H1 (cell line): ENCODE results near the gene ITPKB. TPM values are rescaled to one million over a fixed set of nuclear protein-coding genes. Genes with fewer than 3 reads are reported as not detected.

ENCODE experiments used
- CTCF ChIA-PET: fragments of 300-600 bp; sonication (Branson Sonifier 250); formaldehyde crosslinking; loops from one replicate; lab custom pipeline; 2021; ENCODE audit not compliant: partially characterized antibody; lab: Charles Lee
- POLR2A ChIA-PET: fragments of 300-600 bp; sonication (Branson Sonifier 250); formaldehyde crosslinking; loops from one replicate; lab custom pipeline; 2021; ENCODE audit warnings: inconsistent platforms; ENCODE audit not compliant: partially characterized antibody; lab: Charles Lee
- DNase-seq, 2 experiments: peaks; one replicate each; pipeline versions ENCODE4 v3.0.0 to v3.0.0-alpha.2; 2010 to 2022; ENCODE audit warnings: low spot score in 2 of 2, low read depth in 1 of 2, mixed read lengths in 1 of 2
- FAIRE-seq: peaks from 2 replicates; lab custom pipeline; 2011; peaks lifted over from hg19 to GRCh38; lab: Jason Lieb, UNC
- H2AFZ ChIP-seq: 2 replicates; pipeline ENCODE4 v1.8.1; 2012; ENCODE audit warnings: low read length, inconsistent platforms
- H2AK5ac ChIP-seq: 2 replicates; pipeline ENCODE4 v1.6.1; 2013; ENCODE audit warnings: low read depth, low read length
- H2BK120ac ChIP-seq: replicated peaks from 2 replicates; pipeline ENCODE3; 2013; ENCODE audit warnings: low read depth, low read length, inconsistent platforms
- H2BK12ac ChIP-seq: 2 replicates; pipeline ENCODE4 v1.6.1; 2013; ENCODE audit warnings: low read depth, low read length
- H2BK15ac ChIP-seq: 2 replicates; pipeline ENCODE4 v1.6.1; 2013; ENCODE audit warnings: low read length
- H2BK20ac ChIP-seq: 2 replicates; pipeline ENCODE4 v1.6.1; 2013; ENCODE audit warnings: low read length
- H2BK5ac ChIP-seq: 2 replicates; pipeline ENCODE4 v1.6.1; 2013; ENCODE audit warnings: low read depth, low read length
- H3K14ac ChIP-seq: 2 replicates; pipeline ENCODE4 v1.6.1; 2013; ENCODE audit warnings: inconsistent platforms; ENCODE audit not compliant: insufficient read length
- H3K18ac ChIP-seq: 2 replicates; pipeline ENCODE4 v1.6.1; 2013; ENCODE audit warnings: low read length; ENCODE audit errors: extremely low read depth
- H3K23ac ChIP-seq: 2 replicates; pipeline ENCODE4 v1.6.1; 2013; ENCODE audit warnings: inconsistent platforms; ENCODE audit not compliant: insufficient read length
- H3K23me2 ChIP-seq: 2 replicates; pipeline ENCODE4 v1.6.1; 2013; ENCODE audit warnings: low read depth, low read length
- H3K27ac ChIP-seq: 2 replicates; pipeline ENCODE4 v1.6.1; 2011; ENCODE audit warnings: low read depth, low read length, inconsistent platforms
- H3K27me3 ChIP-seq, 4 experiments: replicated peaks in 1 of 4; 1 replicate in 1 of 4; 2 replicates in 3 of 4; pipeline versions ENCODE4 v1.6.1 to v1.8.1; 2011 to 2013; ENCODE audit warnings: low read length in 3 of 4, mild to moderate bottlenecking in 3 of 4, inconsistent platforms in 2 of 4, mixed read lengths in 2 of 4, moderate library complexity in 1 of 4; ENCODE audit not compliant: control insufficient read depth in 3 of 4, insufficient read depth in 3 of 4; ENCODE audit errors: extremely low read depth in 1 of 4
- H3K36me3 ChIP-seq, 4 experiments: 2 replicates each; pipeline versions ENCODE4 v1.6.1 to v1.8.1; 2011 to 2013; ENCODE audit warnings: mild to moderate bottlenecking in 4 of 4, low read length in 3 of 4, moderate library complexity in 2 of 4, control low read depth in 1 of 4, inconsistent platforms in 1 of 4; ENCODE audit not compliant: insufficient read depth in 4 of 4, control insufficient read depth in 2 of 4
- H3K4ac ChIP-seq: replicated peaks from 2 replicates; pipeline ENCODE3; 2013; ENCODE audit warnings: low read length, low read depth, mixed read lengths, inconsistent platforms; ENCODE audit not compliant: insufficient read length
- H3K4me1 ChIP-seq, 4 experiments: replicated peaks in 1 of 4; 1 replicate in 1 of 4; 2 replicates in 3 of 4; pipeline versions ENCODE4 v1.6.1 to v1.8.1; 2011 to 2013; ENCODE audit warnings: low read length in 3 of 4, inconsistent platforms in 2 of 4, mixed read lengths in 1 of 4; ENCODE audit not compliant: insufficient read depth in 4 of 4, control insufficient read depth in 3 of 4
- H3K4me2 ChIP-seq, 2 experiments: 2 replicates each; pipeline versions ENCODE4 v1.6.1 to v1.8.1; 2011 to 2013; ENCODE audit warnings: low read depth in 2 of 2, low read length in 2 of 2, control low read depth in 1 of 2, inconsistent platforms in 1 of 2, mild to moderate bottlenecking in 1 of 2; ENCODE audit not compliant: insufficient read depth in 1 of 2
- H3K4me3 ChIP-seq, 4 experiments: fragments of 200-600, 300-600 bp in 1 of 4; sonication (generic), shearing (Covaris generic), sonication (Bioruptor Twin) in 1 of 4; 2 replicates each; pipeline versions ENCODE4 v1.5.1 to v1.8.1; 2011 to 2016; ENCODE audit warnings: low read length in 4 of 4, low read depth in 3 of 4, control low read depth in 2 of 4, inconsistent platforms in 2 of 4, mild to moderate bottlenecking in 2 of 4, mixed read lengths in 1 of 4, moderate library complexity in 1 of 4; ENCODE audit not compliant: insufficient read depth in 2 of 4; ENCODE audit errors: extremely low read depth in 1 of 4
- H3K56ac ChIP-seq: replicated peaks from 2 replicates; pipeline ENCODE3; 2013; ENCODE audit warnings: low read depth, mild to moderate bottlenecking, mixed read lengths, low read length, inconsistent platforms; ENCODE audit not compliant: insufficient read length
- H3K79me1 ChIP-seq: 2 replicates; pipeline ENCODE4 v1.6.1; 2013; ENCODE audit warnings: low read depth, low read length, control low read depth
- H3K79me2 ChIP-seq, 2 experiments: 2 replicates each; pipeline versions ENCODE4 v1.6.1 to v1.8.1; 2012 to 2013; ENCODE audit warnings: low read length in 2 of 2, mild to moderate bottlenecking in 2 of 2, inconsistent platforms in 1 of 2; ENCODE audit not compliant: insufficient read depth in 2 of 2, control insufficient read depth in 1 of 2
- H3K9ac ChIP-seq, 4 experiments: replicated peaks in 1 of 4; 1 replicate in 1 of 4; 2 replicates in 3 of 4; pipeline versions ENCODE4 v1.6.1 to v1.8.1; 2011 to 2013; ENCODE audit warnings: low read depth in 3 of 4, low read length in 3 of 4, control low read depth in 2 of 4, mild to moderate bottlenecking in 2 of 4, moderate library complexity in 2 of 4, inconsistent platforms in 1 of 4; ENCODE audit errors: extremely low read depth in 1 of 4
- H3K9me3 ChIP-seq, 2 experiments: 2 replicates each; pipeline versions ENCODE4 v1.6.1 to v1.8.1; 2012 to 2013; ENCODE audit warnings: mild to moderate bottlenecking in 2 of 2, moderate library complexity in 2 of 2, control low read depth in 1 of 2, inconsistent platforms in 1 of 2, low read depth in 1 of 2, low read length in 1 of 2, mixed read lengths in 1 of 2; ENCODE audit not compliant: insufficient read depth in 2 of 2
- H4K20me1 ChIP-seq, 2 experiments: replicated peaks in 1 of 2; 2 replicates each; pipeline versions ENCODE3 to v1.8.1; 2011 to 2013; ENCODE audit warnings: inconsistent platforms in 2 of 2, low read length in 2 of 2, mild to moderate bottlenecking in 1 of 2; ENCODE audit not compliant: insufficient read depth in 2 of 2, control insufficient read depth in 1 of 2
- H4K5ac ChIP-seq: 2 replicates; pipeline ENCODE4 v1.6.1; 2013; ENCODE audit warnings: low read length, low read depth, mixed read lengths, inconsistent platforms; ENCODE audit not compliant: insufficient read length
- H4K8ac ChIP-seq: 2 replicates; pipeline ENCODE4 v1.8.0; 2013; ENCODE audit warnings: mild to moderate bottlenecking, moderate library complexity, low read length, inconsistent platforms; ENCODE audit not compliant: insufficient read depth; ENCODE audit errors: extremely low read depth
- H4K91ac ChIP-seq: replicated peaks from 2 replicates; pipeline ENCODE3; 2013; ENCODE audit warnings: low read length, mixed read lengths, inconsistent platforms; ENCODE audit not compliant: insufficient read length
- BCL11A ChIP-seq, 2 experiments: IDR thresholded peaks; one replicate each; pipeline ENCODE4 v1.6.1; 2011; ENCODE audit warnings: low read depth in 2 of 2, low read length in 2 of 2, mild to moderate bottlenecking in 2 of 2
- CBX5 ChIP-seq: fragments of 300-800, 300-1000 bp; sonication (generic); IDR thresholded peaks from 2 replicates; pipeline ENCODE4 v1.7.1; 2016; ENCODE audit warnings: antibody characterized with exemption, low read length, low read depth
- CEBPB ChIP-seq: IDR thresholded peaks from 2 replicates; pipeline ENCODE4 v1.6.1; 2012; ENCODE audit warnings: low read depth, low read length
- EGR1 ChIP-seq: IDR thresholded peaks from 2 replicates; pipeline ENCODE4 v1.6.1; 2011; ENCODE audit warnings: low read depth, low read length, borderline replicate concordance
- FOSL1 ChIP-seq: IDR thresholded peaks from 2 replicates; pipeline ENCODE4 v1.6.1; 2011; ENCODE audit warnings: mild to moderate bottlenecking, low read depth, low read length, moderate library complexity; ENCODE audit not compliant: insufficient read depth
- HDAC6 ChIP-seq: IDR thresholded peaks from one replicate; pipeline ENCODE4 v1.7.1; 2012; ENCODE audit warnings: low read depth, mild to moderate bottlenecking, inconsistent platforms, low read length, moderate library complexity
- KDM5A ChIP-seq: fragments of 200-600 bp; IDR thresholded peaks from 2 replicates; pipeline ENCODE4 v1.7.1; 2012; ENCODE audit warnings: mild to moderate bottlenecking, low read length, inconsistent platforms, mixed read lengths
- NANOG ChIP-seq: IDR thresholded peaks from 2 replicates; pipeline ENCODE4 v1.6.1; 2011; ENCODE audit warnings: low read length, low read depth, mild to moderate bottlenecking, inconsistent platforms; ENCODE audit not compliant: insufficient read depth, poor library complexity, severe bottlenecking
- NRF1 ChIP-seq: IDR thresholded peaks from 2 replicates; pipeline ENCODE4 v1.6.1; 2011; ENCODE audit warnings: mild to moderate bottlenecking, low read depth, low read length, improper control_type of control experiment
- PHF8 ChIP-seq: fragments of 200-600 bp; sonication (generic); conservative IDR thresholded peaks from 2 replicates; pipeline ENCODE4 v1.7.1; 2012; ENCODE audit warnings: low read depth, mild to moderate bottlenecking, inconsistent platforms, low read length, moderate library complexity
- POU5F1 ChIP-seq: IDR thresholded peaks from 2 replicates; pipeline ENCODE4 v1.6.1; 2011; ENCODE audit warnings: low read depth, mild to moderate bottlenecking, low read length, moderate library complexity
- RNF2 ChIP-seq: fragments of 200-900, 300-1000 bp; sonication (generic); IDR thresholded peaks from 2 replicates; pipeline ENCODE4 v1.7.1; 2016; ENCODE audit warnings: borderline replicate concordance, low read depth, mild to moderate bottlenecking, antibody characterized with exemption, low read length; ENCODE audit not compliant: poor library complexity, severe bottlenecking; ENCODE audit errors: missing control alignments
- SP2 ChIP-seq: IDR thresholded peaks from 2 replicates; pipeline ENCODE4 v1.6.1; 2012; ENCODE audit warnings: mild to moderate bottlenecking, low read length, inconsistent platforms
- WGBS, 2 experiments: shearing (Covaris generic) in 1 of 2; methylation state at CpG; one replicate each; pipeline versions ENCODE4 v1.1.6 to v1.1.7; 2013 to 2015; ENCODE audit warnings: low lambda C conversion rate in 2 of 2, mixed read lengths in 2 of 2, inconsistent platforms in 1 of 2, low coverage in 1 of 2, missing lambda C conversion rate in 1 of 2; ENCODE audit not compliant: insufficient replicate concordance in 2 of 2, insufficient coverage in 1 of 2, insufficient read length in 1 of 2; ENCODE audit errors: extremely low coverage in 1 of 2, missing lambda C conversion rate in 1 of 2; 5-methylcytosine and 5-hydroxymethylcytosine counted together
- polyA plus RNA-seq, 7 experiments: library from polyadenylated mRNA; depleted of rRNA in 3 of 7; stranded (reverse) in 5 of 7; unstranded in 2 of 7; fragments of >200 nt in 5 of 7; fragments of 200-250 nt in 2 of 7; gene quantifications; 1 replicate in 5 of 7; 2 replicates in 1 of 7; 4 replicates in 1 of 7; pipeline versions ENCODE4 v1.2.1 to v1.2.3, GENCODE V29; 2011 to 2013; ENCODE audit warnings: missing spikeins in 2 of 7, mixed read lengths in 2 of 7
- total RNA-seq: library from RNA; stranded (reverse); fragmentation: NEBNext Ultra II Directional; extraction: Animal tissue kit (Norgen Biotek cat#: 25700); gene quantifications from 2 replicates; pipeline ENCODE4 v1.2.1, GENCODE V29; 2021

Gene ITPKB
- total and polyA plus RNA-seq, 2 of the 8 experiments (the other 6 are each of a cell fraction or from before 2014, with no cell fraction given): 1.7 to 4.8 TPM

GRCh38 chr1:226725897-226726267 lies 13.2 kb downstream of the ITPKB start:
- DNase-seq (no peak), FAIRE-seq (no peak)
- no peak overlapping the region for H3K18ac ChIP-seq
- H2BK5ac ChIP-seq: no peak overlapping the region
- no peak overlapping the region for H3K56ac ChIP-seq
- H3K36me3 ChIP-seq: no peaks in the 10 kb centered on the region
- no peak overlapping the region for H3K4me2 ChIP-seq
- no peaks in the 10 kb centered on the region; a peak in 1 of 7 replicates for H3K27me3 ChIP-seq
- no peak overlapping the region for H2BK120ac ChIP-seq
- H3K23ac ChIP-seq: no peak overlapping the region
- WGBS, 2 experiments: 86% methylated on average over 4 of the region's 4 CpGs; no CpG with 5 or more reads in 1 of the 2 experiments
- no peak overlapping the region for H3K14ac ChIP-seq
- H3K9ac ChIP-seq: no peak overlapping the region
- CTCF ChIA-PET: interaction anchor here (0.6 kb wide), 1 partner anchor 1300 kb away, joined by 3 read pairs; no protein-coding TSS in a partner anchor
- no peaks in the 10 kb centered on the region for H3K79me2 ChIP-seq
- no peak overlapping the region for H4K8ac ChIP-seq
- H3K4ac ChIP-seq: no peak overlapping the region
- POLR2A ChIA-PET: no interaction called here
- no peak overlapping the region for H2AK5ac ChIP-seq
- H4K91ac ChIP-seq: no peak overlapping the region
- no peak overlapping the region for H3K4me3 ChIP-seq
- no peak overlapping the region for H2BK20ac ChIP-seq
- H2BK15ac ChIP-seq: no peak overlapping the region; the same call in 1 of the 2 replicates
- TF ChIP-seq POU5F1: no peak
- TF ChIP-seq FOSL1: no peak
- no peak for TF ChIP-seq BCL11A (IDR thresholded peaks at IDR 0.05; ENCODE audit: low read depth in 2 of 2, low read length in 2 of 2)
- TF ChIP-seq RNF2: no peak
- no peak for TF ChIP-seq SP2
- TF ChIP-seq NANOG: no peak
- TF ChIP-seq NRF1: no peak
- no peak for TF ChIP-seq CEBPB
- no peak for TF ChIP-seq KDM5A
- no peak for TF ChIP-seq EGR1
- no peak for TF ChIP-seq HDAC6
- no peak for TF ChIP-seq PHF8
- no peak for TF ChIP-seq CBX5
- peak overlapping the region; percentile 20; the same call in 1 of the 2 replicates for H2BK12ac ChIP-seq
- H3K23me2 ChIP-seq: no peaks in the 10 kb centered on the region; the same call in none of the 2 replicates
- H3K27ac ChIP-seq: no peak overlapping the region
- H4K20me1 ChIP-seq: no peaks in the 10 kb centered on the region
- no peaks in the 10 kb centered on the region for H3K9me3 ChIP-seq
- no peak overlapping the region for H4K5ac ChIP-seq
- no peak overlapping the region for H2AFZ ChIP-seq
- no peaks in the 10 kb centered on the region; the same call in 1 of the 2 replicates for H3K79me1 ChIP-seq
- peaks cover 16 to 23% (median 20%) of the 10 kb centered on the region in 4 experiments for H3K4me1 ChIP-seq
